ENCODE measurements around the gene ASB1.

Gene ASB1

DNA sequence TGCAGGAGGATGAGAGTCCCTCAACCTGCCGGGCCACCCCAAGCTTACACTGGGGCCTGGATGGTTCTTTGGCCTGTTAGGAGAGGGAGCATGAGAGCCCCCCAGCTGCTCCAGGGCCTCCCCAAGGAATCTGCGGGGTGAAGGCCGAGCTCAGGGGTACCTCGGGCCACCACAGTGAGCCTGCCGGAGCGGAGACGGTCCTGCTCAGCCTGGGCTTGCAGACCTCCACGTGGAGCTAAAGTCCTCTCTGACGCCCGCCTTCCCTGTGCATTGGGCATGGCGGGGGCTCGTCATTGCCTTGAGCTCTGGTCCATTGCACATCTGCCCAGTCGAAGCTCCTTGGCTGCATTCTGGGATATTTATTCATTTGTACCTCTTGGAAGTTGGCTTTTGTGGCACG lies 62.7 kb downstream of the ASB1 start:
- no peak for DNase-seq (ENCODE audit: low read depth in 1 of 2, low spot score in 1 of 2)
- TF ChIP-seq, protein P1, sequence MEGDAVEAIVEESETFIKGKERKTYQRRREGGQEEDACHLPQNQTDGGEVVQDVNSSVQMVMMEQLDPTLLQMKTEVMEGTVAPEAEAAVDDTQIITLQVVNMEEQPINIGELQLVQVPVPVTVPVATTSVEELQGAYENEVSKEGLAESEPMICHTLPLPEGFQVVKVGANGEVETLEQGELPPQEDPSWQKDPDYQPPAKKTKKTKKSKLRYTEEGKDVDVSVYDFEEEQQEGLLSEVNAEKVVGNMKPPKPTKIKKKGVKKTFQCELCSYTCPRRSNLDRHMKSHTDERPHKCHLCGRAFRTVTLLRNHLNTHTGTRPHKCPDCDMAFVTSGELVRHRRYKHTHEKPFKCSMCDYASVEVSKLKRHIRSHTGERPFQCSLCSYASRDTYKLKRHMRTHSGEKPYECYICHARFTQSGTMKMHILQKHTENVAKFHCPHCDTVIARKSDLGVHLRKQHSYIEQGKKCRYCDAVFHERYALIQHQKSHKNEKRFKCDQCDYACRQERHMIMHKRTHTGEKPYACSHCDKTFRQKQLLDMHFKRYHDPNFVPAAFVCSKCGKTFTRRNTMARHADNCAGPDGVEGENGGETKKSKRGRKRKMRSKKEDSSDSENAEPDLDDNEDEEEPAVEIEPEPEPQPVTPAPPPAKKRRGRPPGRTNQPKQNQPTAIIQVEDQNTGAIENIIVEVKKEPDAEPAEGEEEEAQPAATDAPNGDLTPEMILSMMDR (IDR thresholded peaks at IDR 0.05; ENCODE audit: insufficient read depth, low read length) = no peak
- TF ChIP-seq POLR2AphosphoS5 (IDR thresholded peaks at IDR 0.05; ENCODE audit: low read depth) = no peak
- no peak for TF ChIP-seq SPI1 (IDR thresholded peaks at IDR 0.05; ENCODE audit: borderline replicate concordance, low read depth)
- TF ChIP-seq GABPA (IDR thresholded peaks at IDR 0.05; ENCODE audit: low read depth) = no peak
- TF ChIP-seq, protein P2, sequence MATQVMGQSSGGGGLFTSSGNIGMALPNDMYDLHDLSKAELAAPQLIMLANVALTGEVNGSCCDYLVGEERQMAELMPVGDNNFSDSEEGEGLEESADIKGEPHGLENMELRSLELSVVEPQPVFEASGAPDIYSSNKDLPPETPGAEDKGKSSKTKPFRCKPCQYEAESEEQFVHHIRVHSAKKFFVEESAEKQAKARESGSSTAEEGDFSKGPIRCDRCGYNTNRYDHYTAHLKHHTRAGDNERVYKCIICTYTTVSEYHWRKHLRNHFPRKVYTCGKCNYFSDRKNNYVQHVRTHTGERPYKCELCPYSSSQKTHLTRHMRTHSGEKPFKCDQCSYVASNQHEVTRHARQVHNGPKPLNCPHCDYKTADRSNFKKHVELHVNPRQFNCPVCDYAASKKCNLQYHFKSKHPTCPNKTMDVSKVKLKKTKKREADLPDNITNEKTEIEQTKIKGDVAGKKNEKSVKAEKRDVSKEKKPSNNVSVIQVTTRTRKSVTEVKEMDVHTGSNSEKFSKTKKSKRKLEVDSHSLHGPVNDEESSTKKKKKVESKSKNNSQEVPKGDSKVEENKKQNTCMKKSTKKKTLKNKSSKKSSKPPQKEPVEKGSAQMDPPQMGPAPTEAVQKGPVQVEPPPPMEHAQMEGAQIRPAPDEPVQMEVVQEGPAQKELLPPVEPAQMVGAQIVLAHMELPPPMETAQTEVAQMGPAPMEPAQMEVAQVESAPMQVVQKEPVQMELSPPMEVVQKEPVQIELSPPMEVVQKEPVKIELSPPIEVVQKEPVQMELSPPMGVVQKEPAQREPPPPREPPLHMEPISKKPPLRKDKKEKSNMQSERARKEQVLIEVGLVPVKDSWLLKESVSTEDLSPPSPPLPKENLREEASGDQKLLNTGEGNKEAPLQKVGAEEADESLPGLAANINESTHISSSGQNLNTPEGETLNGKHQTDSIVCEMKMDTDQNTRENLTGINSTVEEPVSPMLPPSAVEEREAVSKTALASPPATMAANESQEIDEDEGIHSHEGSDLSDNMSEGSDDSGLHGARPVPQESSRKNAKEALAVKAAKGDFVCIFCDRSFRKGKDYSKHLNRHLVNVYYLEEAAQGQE (IDR thresholded peaks at IDR 0.05; ENCODE audit: insufficient replicate concordance, low read depth) = no peak
- no peak overlapping the region for H3K27ac ChIP-seq (replicated peaks)
- H3K27me3 ChIP-seq (ENCODE audit: insufficient read depth, poor library complexity, severe bottlenecking) = no peaks in the 10 kb centered on the region
- no peak overlapping the region for H3K4me3 ChIP-seq (replicated peaks; ENCODE audit: insufficient read depth, low read length)

DNA sequence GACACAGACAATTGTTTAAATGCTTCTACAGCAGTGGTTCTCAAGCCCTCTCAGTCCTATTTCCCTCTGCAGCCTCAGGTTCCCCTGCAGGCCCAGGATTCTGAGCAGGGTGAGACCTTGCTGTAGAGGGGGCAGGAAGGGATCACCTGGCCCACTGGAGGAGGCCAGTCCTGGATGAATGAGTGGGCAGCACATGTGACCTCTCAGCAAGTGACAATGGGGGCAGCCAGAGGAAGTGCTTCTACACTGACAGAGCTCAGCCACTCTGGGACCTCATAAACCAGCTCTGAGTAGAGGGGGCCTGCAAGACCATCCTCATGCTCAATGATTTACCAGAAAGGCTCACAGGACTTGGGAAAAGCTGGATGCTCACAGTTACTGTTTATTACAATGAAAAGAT lies 63.2 kb downstream of the ASB1 start:
- Histone ChIP-seq H3K27me3 (ENCODE audit: insufficient read depth, poor library complexity, severe bottlenecking) (no peaks in the 10 kb centered on the region), H3K27ac (replicated peaks) (no peak overlapping the region), H3K4me3 (replicated peaks; ENCODE audit: insufficient read depth, low read length) (no peak overlapping the region)
- DNase-seq (ENCODE audit: low read depth in 1 of 2, low spot score in 1 of 2) = no peak
- TF ChIP-seq GABPA (IDR thresholded peaks at IDR 0.05; ENCODE audit: low read depth) (no peak), SPI1 (IDR thresholded peaks at IDR 0.05; ENCODE audit: borderline replicate concordance, low read depth) (no peak), POLR2AphosphoS5 (IDR thresholded peaks at IDR 0.05; ENCODE audit: low read depth) (no peak)
- TF ChIP-seq, protein P2 (IDR thresholded peaks at IDR 0.05; ENCODE audit: insufficient replicate concordance, low read depth) = no peak
- TF ChIP-seq, protein P1 (IDR thresholded peaks at IDR 0.05; ENCODE audit: insufficient read depth, low read length) = no peak

DNA sequence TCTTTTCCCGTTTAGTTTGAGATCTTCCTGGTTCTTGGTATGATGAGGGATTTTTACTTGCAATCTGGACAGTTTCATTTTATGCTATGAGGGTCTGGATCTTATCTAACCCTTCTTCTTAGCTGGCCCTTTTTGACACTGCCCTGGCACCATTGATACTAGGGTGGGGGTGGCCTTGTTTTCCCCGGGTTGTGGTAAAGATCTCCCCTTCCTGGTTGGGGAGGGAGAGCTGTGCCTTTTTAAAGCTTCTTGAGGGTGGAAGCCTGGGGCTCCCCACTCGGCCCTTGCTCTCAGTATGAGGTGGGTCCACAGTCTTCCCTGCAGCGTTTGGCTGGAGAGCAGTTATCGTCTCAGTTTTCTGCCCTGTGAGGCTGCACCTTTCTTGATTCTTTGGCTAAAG lies 66.1 kb downstream of the ASB1 start:
- H3K27ac ChIP-seq (replicated peaks) = no peak overlapping the region
- TF ChIP-seq SPI1 (IDR thresholded peaks at IDR 0.05; ENCODE audit: borderline replicate concordance, low read depth) = no peak
- H3K4me3 ChIP-seq (replicated peaks; ENCODE audit: insufficient read depth, low read length) = no peak overlapping the region
- no peaks in the 10 kb centered on the region for H3K27me3 ChIP-seq (ENCODE audit: insufficient read depth, poor library complexity, severe bottlenecking)
- DNase-seq (ENCODE audit: low read depth in 1 of 2, low spot score in 1 of 2) = no peak

DNA sequence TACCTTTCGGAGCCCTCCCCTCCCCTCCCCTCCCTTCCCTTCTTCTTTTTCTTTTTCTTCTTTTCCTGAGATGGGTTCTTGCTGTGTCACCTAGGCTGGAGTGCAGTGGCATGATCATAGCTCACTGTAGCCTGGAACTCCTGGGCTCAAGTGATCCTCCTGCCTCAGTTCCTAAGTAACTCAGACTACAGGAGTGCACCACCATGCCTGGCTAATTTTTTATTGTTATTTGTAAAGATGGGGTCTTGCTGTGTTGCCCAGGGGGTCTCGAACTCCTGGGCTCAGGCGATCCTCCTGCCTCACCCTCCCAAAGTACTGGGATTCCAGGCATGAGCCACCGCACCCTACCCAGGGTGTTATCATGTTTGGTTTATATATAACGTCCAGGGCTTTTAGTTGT lies 66.7 kb downstream of the ASB1 start:
- no peak for DNase-seq (ENCODE audit: low read depth in 1 of 2, low spot score in 1 of 2)
- Histone ChIP-seq H3K4me3 (replicated peaks; ENCODE audit: insufficient read depth, low read length) (no peak overlapping the region), H3K27ac (replicated peaks) (no peak overlapping the region), H3K27me3 (ENCODE audit: insufficient read depth, poor library complexity, severe bottlenecking) (no peaks in the 10 kb centered on the region)
- TF ChIP-seq GABPA (IDR thresholded peaks at IDR 0.05; ENCODE audit: low read depth) (no peak), SPI1 (IDR thresholded peaks at IDR 0.05; ENCODE audit: borderline replicate concordance, low read depth) (no peak), POLR2AphosphoS5 (IDR thresholded peaks at IDR 0.05; ENCODE audit: low read depth) (no peak)
- TF ChIP-seq, protein P1 (IDR thresholded peaks at IDR 0.05; ENCODE audit: insufficient read depth, low read length) = no peak
- TF ChIP-seq, protein P2 (IDR thresholded peaks at IDR 0.05; ENCODE audit: insufficient replicate concordance, low read depth) = no peak

All from HL-60 (cell line).